GM21423 (cell line): ENCODE data around the gene CDCA8.
"Not testable (repeated sequence)": the region's sequence is repeated elsewhere in the genome, so short reads cannot be mapped to it uniquely, and the experiment has no call there.

Experiments
- ATAC-seq: cut with Tn5 transposase; IDR thresholded peaks from one replicate; pipeline ENCODE4 v1.9.1; 2021; ENCODE audit warnings: mild to moderate bottlenecking, moderate library complexity; ENCODE audit not compliant: unreplicated experiment

The CDCA8 gene

GRCh38 chr1:37732111-37732780, 39.9 kb downstream of the CDCA8 start:
- ATAC-seq: no peak

- no peak for ATAC-seq
These were observed 42.6 kb downstream of the CDCA8 start for GRCh38 chr1:37734629-37735591.

GRCh38 chr1:37737975-37738374, 45.7 kb downstream of the CDCA8 start:
- not testable (repeated sequence) for ATAC-seq

GRCh38 chr1:37738619-37739018, 46.3 kb downstream of the CDCA8 start:
- ATAC-seq: not testable (repeated sequence)

- no peak for ATAC-seq
These were observed 46.9 kb downstream of the CDCA8 start for GRCh38 chr1:37739222-37739621.

GRCh38 chr1:37741130-37741529, 48.8 kb downstream of the CDCA8 start:
- no peak for ATAC-seq

- no peak for ATAC-seq
These were observed 49.3 kb downstream of the CDCA8 start for GRCh38 chr1:37741662-37742061.

GRCh38 chr1:37746806-37747205, 54.5 kb downstream of the CDCA8 start:
- ATAC-seq: no peak

- no peak for ATAC-seq
These were observed 56.2 kb downstream of the CDCA8 start for GRCh38 chr1:37748565-37748964.

- ATAC-seq: no peak
These were observed 59.9 kb downstream of the CDCA8 start for GRCh38 chr1:37752213-37752582.

- ATAC-seq: no peak
These were observed 60.5 kb downstream of the CDCA8 start for GRCh38 chr1:37752583-37753471.

- no peak for ATAC-seq
These were observed 61.4 kb downstream of the CDCA8 start for GRCh38 chr1:37753473-37754321.

GRCh38 chr1:37755290-37755689, 63.0 kb downstream of the CDCA8 start:
- ATAC-seq: no peak

- ATAC-seq: no peak
These were observed 63.7 kb downstream of the CDCA8 start for GRCh38 chr1:37755951-37756560.
